Fibroblast of pulmonary artery (primary cell): ENCODE data around the gene PPP1R7.

ENCODE experiments used
- DNase-seq: peaks from one replicate; pipeline ENCODE4 v3.0.0-alpha.2; 2010; ENCODE audit warnings: low read depth
- H3K4me3 ChIP-seq: replicated peaks from 2 replicates; pipeline ENCODE4 v1.5.1; 2011; ENCODE audit warnings: low read depth, mild to moderate bottlenecking, control low read depth, low read length, moderate library complexity
- TF ChIP-seq, protein P1 (sequence below): IDR thresholded peaks from 2 replicates; pipeline ENCODE4 v1.5.1; 2011; ENCODE audit warnings: mild to moderate bottlenecking, control low read depth, low read length, inconsistent platforms; ENCODE audit errors: missing control alignments

The PPP1R7 gene

GRCh38 chr2:241199286-241199685 lies 49.0 kb downstream of the PPP1R7 start:
- TF ChIP-seq, protein P1, sequence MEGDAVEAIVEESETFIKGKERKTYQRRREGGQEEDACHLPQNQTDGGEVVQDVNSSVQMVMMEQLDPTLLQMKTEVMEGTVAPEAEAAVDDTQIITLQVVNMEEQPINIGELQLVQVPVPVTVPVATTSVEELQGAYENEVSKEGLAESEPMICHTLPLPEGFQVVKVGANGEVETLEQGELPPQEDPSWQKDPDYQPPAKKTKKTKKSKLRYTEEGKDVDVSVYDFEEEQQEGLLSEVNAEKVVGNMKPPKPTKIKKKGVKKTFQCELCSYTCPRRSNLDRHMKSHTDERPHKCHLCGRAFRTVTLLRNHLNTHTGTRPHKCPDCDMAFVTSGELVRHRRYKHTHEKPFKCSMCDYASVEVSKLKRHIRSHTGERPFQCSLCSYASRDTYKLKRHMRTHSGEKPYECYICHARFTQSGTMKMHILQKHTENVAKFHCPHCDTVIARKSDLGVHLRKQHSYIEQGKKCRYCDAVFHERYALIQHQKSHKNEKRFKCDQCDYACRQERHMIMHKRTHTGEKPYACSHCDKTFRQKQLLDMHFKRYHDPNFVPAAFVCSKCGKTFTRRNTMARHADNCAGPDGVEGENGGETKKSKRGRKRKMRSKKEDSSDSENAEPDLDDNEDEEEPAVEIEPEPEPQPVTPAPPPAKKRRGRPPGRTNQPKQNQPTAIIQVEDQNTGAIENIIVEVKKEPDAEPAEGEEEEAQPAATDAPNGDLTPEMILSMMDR, result no peak
- no peak overlapping the region for H3K4me3 ChIP-seq
- DNase-seq, result no peak

- TF ChIP-seq, protein P1, result no peak
- H3K4me3 ChIP-seq, result no peak overlapping the region
- no peak for DNase-seq
These were observed 49.9 kb downstream of the PPP1R7 start for GRCh38 chr2:241199897-241200821.

- TF ChIP-seq, protein P1, result no peak
- no peak for DNase-seq
- no peak overlapping the region for H3K4me3 ChIP-seq
These were observed 50.6 kb downstream of the PPP1R7 start for GRCh38 chr2:241200822-241201395.

GRCh38 chr2:241201445-241202267 lies 51.4 kb downstream of the PPP1R7 start:
- TF ChIP-seq, protein P1, result no peak
- no peak for DNase-seq
- no peak overlapping the region for H3K4me3 ChIP-seq

GRCh38 chr2:241202268-241202585 lies 52.0 kb downstream of the PPP1R7 start:
- no peak overlapping the region for H3K4me3 ChIP-seq
- DNase-seq, result no peak
- TF ChIP-seq, protein P1, result no peak

DNA sequence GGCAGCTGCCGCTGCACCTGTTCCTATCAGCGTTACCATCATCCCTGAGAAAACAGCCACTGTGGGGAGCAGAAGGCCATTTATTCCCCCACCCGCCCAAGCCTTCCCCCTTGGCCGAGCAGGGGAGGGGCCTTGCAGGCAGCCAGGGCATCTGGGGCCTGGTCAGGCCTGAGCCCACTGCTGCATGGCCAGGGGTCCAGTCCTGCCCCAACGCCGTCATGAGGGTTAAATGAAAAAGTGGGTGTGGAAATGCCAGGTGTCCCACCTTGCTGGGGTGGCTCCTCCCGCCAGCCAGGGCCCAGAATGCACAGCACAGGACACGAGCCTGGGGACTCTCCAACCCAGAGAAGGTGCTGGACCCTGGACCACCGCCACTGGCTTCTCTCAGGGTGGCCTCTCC lies 52.4 kb downstream of the PPP1R7 start:
- TF ChIP-seq, protein P1, result no peak
- no peak for DNase-seq
- H3K4me3 ChIP-seq, result no peak overlapping the region
